HG03139 (cell line): ENCODE measurements around the gene SEMA4B.
A peak's percentile ranks its signal among the peaks of the same experiment; 100 is the strongest.
"Not testable (repeated sequence)": the region's sequence is repeated elsewhere in the genome, so short reads cannot be mapped to it uniquely, and the experiment has no call there.

Source experiments
- ATAC-seq: cut with Tn5 transposase; IDR thresholded peaks from one replicate; pipeline ENCODE4 v1.9.1; 2021; ENCODE audit not compliant: unreplicated experiment

Gene SEMA4B

DNA sequence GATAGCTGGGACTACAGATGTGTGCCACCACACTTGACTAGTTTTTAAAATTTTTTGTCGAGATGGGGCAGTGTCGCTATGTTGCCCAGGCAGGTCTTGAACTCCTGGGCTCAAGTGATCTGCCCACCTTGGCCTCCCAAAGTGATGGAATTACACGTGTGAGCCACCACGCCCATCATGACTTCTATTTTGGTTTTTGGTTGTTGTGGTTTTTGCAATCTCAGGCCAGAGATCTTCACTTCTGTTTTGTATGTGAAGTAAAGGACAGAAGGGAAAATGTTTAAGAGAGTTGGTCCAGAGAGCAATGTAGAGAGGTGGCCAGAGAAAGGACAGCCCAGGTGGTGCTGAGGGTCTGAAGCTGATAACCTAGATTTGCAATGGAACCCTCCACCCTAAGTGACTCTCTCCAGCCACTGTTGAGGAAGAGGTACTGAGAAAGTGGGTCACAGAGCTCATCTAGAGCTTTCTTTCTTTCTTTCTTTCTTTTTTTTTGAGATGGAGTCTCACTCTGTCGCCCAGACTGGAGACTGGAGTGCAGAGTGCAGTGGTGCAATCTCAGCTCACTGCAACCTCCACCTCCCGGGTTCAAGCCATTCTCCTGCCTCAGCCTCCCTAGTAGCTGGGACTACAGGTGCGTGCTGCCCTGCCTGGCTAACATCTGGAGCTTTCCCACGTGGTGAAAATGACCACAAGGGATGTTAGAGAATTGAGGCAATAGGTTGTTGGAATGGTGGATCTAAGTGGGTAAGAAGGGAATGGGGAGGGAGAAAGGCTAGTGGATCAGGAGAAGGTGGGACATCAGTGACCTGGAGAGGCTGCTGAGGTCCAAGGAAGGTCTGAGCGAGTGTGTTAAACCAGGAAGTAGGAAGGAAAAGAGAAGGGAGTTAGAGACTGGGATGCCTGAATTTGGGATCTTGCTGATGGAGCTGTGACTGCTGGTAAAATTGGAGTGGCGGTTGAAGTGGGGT lies 22.4 kb upstream of the SEMA4B start:
- no peak for ATAC-seq

GRCh38 chr15:90181776-90182175 lies 19.4 kb upstream of the SEMA4B start:
- no peak for ATAC-seq

- peak; percentile 38 for ATAC-seq
Observed at GRCh38 chr15:90184119-90184785, 16.9 kb upstream of the SEMA4B start.

DNA sequence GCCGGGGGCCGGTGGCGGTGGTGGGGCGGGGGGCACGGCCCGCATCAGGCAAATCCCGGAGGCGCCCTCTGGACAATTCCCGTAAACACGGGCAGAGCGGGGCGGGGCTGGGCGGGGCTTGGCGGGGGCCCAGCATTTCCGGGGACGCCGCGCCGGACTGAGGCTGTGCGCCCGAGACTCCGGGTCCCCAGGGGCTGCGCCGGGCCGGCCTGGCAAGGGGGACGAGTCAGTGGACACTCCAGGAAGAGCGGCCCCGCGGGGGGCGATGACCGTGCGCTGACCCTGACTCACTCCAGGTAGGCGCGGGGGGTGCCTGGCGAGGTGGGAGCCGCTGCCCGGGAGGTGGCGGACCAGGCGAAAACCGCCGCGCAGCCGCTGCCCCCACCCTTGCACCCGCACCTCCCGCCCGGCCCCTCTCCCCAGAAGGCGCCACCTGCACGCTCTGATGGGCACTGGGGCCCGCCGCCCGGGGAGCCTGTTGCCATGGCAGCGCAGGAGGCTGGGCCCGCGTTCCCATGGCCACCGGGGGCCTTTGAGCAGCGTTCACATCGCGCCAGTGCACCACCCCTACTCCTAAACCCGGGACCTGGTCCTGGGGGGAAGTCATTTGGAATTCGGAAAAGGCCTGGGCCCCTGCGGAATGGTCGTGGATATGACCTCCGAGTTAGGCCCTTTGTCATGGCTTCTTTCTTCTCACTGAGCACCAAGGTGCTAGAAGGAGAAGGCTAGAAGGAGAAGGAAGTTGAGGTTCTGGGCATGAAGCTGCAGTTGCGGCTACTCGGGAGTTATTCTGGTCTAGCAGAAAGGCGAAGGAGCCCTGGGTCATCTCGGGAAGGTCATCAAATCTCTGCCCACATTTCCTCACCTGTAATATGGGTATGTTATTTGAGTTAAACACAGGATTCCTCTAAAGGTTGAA lies 16.1 kb upstream of the SEMA4B start:
- ATAC-seq: peak; percentile 59

DNA sequence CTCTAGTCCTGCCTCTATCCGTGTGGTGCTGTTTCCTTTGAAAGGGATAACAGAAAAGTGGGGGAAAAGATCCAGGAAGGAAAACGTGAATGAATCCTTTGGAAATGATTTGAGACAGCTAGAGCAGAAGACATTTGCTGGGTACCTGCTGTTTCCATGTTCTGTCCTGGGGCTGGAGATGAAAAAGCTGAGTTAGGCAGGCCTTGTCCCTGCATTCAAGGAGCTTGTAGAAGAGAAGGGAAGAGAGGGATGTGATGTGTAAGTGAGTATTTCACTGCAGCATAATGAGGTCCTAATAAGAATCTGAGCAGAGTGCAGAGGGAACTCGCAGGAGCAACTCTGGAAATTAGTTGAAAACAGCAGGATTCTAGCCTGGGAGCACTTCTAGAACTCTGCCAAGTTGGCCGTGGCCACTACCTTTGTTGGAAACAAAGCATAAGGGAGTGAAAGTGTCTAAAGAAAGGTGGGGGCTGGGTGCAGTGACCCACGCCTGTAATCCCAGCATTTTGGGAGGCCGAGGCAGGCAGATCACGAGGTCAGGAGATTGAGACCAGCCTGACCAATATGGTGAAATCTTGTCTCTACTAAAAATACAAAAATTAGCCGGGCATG lies 13.8 kb upstream of the SEMA4B start:
- ATAC-seq: no peak

DNA sequence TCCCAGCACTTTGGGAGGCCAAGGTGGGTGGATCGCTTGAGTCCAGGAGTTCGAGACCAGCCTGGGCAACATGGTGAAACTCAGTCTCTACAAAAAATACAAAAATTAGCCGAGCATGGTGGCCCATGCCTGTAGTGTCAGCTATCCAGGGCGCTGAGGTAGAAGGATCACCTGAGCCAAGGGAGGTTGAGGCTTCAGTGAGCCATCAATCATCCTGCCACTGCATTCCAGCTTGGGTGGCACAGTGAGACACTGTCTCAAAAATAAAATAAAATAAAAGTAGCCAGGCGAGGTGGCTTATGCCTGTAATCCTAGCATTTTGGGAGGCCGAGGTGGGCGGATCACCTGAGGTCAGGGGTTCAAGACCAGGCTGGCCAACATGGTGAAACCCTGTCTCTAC lies 13.1 kb upstream of the SEMA4B start:
- not testable (repeated sequence) for ATAC-seq

GRCh38 chr15:90188914-90189748 lies 12.0 kb upstream of the SEMA4B start:
- no peak for ATAC-seq

- ATAC-seq: no peak
Observed at GRCh38 chr15:90189781-90190467, 11.2 kb upstream of the SEMA4B start.

- peak; percentile 39 for ATAC-seq
Observed at GRCh38 chr15:90190606-90191343, 10.4 kb upstream of the SEMA4B start.

DNA sequence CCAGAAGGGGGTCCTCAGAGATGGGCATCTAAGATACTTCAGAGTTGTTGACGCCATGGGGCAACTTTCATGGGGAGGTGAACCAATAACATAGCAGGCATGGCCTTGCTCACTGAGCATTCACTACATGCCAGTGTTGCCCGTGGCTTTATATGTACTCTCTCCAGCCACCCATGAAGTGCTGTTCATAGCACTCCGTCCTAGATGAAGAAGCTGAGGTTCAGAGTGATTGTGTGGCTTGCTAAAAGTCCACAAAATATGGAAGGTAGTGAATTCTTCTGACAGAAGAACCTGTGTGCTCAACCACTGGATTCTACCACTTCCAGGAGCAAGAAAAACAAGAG lies 9.8 kb upstream of the SEMA4B start:
- ATAC-seq: peak; percentile 15

- peak; percentile 58 for ATAC-seq
Observed at GRCh38 chr15:90191794-90192509, 9.2 kb upstream of the SEMA4B start.

DNA sequence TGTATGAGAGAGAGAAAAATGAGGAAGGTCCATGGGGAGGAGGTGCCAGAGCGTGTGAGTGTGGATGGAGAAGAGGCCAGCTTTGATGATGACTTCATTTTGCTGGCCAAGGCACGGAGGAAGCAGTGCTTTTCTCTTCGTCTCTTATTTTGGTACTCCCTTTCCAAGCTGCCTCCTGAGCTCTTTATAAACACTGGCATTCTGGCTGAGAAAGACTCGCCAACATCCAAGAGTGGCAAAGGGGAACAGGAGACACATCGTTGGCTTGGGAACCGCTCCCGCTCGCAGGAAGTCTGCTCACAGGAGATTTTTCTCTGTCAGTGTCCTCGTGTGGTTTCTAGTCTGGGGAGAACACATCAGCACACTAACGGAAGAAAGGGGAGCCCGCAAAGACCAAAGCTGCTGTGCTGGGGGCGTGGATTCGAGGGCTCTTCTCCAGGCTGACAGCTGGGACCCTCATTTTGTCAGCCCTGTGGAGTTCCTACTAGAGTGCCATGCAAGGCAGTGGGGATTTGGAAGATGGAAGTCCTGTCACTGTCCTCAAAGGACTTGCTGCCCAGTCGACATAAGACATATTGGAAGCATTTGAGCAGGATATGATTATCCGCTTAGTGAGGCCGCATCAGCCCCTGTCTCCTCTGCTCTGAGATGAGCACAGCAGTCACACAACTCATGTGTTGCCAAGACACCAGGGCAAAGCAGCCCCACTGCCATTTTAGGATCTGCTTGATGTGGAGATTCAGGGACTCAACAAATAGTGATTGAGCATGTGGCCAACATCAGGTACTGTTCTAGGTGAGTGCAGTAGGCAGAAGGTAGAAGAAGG lies 8.0 kb upstream of the SEMA4B start:
- no peak for ATAC-seq

DNA sequence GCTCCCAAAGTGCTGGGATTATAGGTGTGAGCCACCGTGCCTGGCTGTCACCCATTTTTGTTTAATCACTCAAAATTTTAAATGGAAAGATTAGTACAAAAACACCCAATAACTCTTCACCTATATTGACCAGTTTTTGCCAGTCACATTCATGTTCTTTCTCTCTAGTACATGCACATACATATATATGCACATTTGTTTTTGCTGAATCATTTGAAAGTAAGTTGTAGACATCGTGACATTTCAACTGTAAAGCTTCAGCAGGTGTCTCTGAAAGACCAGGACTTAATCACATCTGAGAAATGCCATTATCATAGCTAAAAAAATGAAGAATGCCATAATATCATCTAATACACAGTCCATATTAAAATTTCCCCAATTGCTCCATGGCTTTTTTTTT lies 6.5 kb upstream of the SEMA4B start:
- ATAC-seq: no peak

DNA sequence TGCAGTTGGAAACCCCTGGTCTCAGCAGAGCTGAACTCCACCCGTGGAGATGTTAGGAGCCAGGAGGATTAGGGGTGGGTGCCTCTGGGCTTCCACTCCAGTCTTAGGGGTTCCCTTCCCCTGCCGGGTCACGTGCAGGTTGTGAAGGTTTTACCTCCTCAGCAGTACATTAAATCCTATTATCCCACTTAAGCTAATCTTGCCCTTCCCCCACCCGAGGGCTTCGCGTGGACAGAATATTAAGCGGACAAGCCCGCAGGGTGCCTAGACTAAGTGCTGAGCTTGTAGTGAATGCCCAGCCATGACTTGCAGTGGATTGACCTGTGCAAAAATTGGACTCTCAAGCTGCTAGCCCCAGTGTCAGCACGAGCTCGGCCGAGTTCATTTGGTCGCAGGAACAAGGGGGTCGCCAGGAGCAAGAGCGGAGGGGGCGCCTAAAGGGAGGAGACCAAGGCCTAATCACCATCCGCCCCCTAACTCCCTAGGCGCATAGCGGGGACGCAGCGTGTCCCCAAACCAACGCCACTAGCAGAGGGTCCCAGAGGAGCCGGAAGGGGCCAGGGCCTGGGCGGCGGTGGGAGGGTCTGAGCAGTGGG lies 498 bp upstream of the SEMA4B start:
- no peak for ATAC-seq

- no peak for ATAC-seq
Observed at GRCh38 chr15:90201944-90202375, 830 bp downstream of the SEMA4B start.

- no peak for ATAC-seq
Observed at GRCh38 chr15:90202929-90203328, 1.8 kb downstream of the SEMA4B start.

DNA sequence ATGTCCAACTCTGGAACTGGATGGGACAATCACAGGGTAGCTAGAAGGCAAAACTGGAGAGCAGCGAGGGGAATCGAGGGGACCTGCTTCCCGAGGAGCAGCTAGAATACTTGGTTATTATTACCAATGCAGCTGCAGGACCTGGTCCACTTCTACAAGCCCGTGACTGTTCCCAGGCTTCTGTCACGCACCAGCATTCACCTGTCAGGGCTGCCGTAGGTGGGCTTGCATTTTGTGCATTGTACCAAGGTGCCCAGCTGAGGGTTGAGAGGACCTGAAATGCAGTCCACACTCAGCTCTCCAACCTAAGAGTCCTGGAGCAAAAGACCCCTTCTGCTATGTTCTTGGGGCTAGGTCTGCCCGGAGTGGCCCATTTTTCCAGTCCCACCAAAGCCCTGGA lies 2.3 kb downstream of the SEMA4B start:
- ATAC-seq: no peak
